ENCODE measurements around the gene HGFAC. TPM values are rescaled to one million over a fixed set of nuclear protein-coding genes. Genes with fewer than 3 reads are reported as not detected.

The HGFAC gene
- total RNA-seq, 1 experiment from 2014 or later = 0.04 TPM

DNA sequence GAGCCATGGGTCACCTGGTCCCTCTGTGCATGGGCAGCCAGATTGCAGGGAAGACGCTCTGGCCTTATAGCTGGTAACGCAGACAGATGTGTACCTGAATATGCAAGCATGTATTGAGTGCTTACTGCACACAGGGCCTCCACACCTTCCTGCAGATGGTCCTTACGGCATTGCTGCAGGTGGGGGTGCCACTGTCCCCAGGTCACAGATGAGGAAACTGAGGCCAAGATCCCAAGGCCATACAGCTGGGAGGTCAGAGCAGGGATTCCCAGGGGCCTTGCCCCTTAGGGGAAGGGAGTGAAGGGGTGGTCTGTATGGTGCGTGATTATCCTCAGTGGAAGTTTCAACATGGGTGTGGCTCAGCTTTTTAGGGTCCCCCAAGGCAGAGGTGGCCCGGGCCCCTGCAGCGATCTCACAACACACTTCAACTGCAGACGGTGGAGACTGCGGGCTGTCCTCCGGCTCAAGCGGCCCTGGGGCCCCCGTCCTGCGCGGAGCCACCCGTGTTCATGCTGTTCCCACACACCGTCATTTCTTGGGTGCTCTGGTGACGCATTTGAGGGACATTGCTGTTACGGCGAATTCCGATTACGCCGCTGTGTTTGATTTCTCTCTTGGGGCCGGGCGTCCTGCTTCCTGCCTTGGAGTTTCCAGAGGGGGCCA lies 29.5 kb downstream of the HGFAC start:
- Histone ChIP-seq H3F3A (ENCODE audit: low read length, unreplicated experiment) (no peaks in the 10 kb centered on the region), H3K27me3 (ENCODE audit: low read length) (no peaks in the 10 kb centered on the region), H4K20me1 (ENCODE audit: low read length) (no peaks in the 10 kb centered on the region), H3K4me1 (ENCODE audit: insufficient read depth, low read length) (no peaks in the 10 kb centered on the region), H3K27ac (ENCODE audit: low read length) (no peak overlapping the region), H2AFZ (ENCODE audit: low read length) (no peak overlapping the region), H3K4me3 (ENCODE audit: low read length) (no peak overlapping the region), H3K4me2 (ENCODE audit: low read length) (no peak overlapping the region), H3K9me3 (ENCODE audit: low read length) (no peaks in the 10 kb centered on the region), H3K79me2 (ENCODE audit: low read length) (no peaks in the 10 kb centered on the region), H3K9me2 (replicated peaks; ENCODE audit: low read length) (no peaks in the 10 kb centered on the region), H3K36me3 (ENCODE audit: low read depth, low read length) (no peaks in the 10 kb centered on the region), H3K9ac (ENCODE audit: low read length) (no peak overlapping the region)
- CTCF ChIA-PET = no interaction called here
- DNase-seq = no peak
- POLR2A ChIA-PET (ENCODE audit: unreplicated experiment) = no interaction called here
- intact Hi-C loops (cut with micrococcal nuclease) = no loop called here
- no TSS peak for BruUV-seq (replicated peaks)
- TF ChIP-seq EZH2phosphoT487 (IDR thresholded peaks at IDR 0.05; ENCODE audit: borderline replicate concordance, low read length) (no peak), EZH2 (IDR thresholded peaks at IDR 0.05; ENCODE audit: low read length, unreplicated experiment) (no peak)
- TF ChIP-seq, protein P1, sequence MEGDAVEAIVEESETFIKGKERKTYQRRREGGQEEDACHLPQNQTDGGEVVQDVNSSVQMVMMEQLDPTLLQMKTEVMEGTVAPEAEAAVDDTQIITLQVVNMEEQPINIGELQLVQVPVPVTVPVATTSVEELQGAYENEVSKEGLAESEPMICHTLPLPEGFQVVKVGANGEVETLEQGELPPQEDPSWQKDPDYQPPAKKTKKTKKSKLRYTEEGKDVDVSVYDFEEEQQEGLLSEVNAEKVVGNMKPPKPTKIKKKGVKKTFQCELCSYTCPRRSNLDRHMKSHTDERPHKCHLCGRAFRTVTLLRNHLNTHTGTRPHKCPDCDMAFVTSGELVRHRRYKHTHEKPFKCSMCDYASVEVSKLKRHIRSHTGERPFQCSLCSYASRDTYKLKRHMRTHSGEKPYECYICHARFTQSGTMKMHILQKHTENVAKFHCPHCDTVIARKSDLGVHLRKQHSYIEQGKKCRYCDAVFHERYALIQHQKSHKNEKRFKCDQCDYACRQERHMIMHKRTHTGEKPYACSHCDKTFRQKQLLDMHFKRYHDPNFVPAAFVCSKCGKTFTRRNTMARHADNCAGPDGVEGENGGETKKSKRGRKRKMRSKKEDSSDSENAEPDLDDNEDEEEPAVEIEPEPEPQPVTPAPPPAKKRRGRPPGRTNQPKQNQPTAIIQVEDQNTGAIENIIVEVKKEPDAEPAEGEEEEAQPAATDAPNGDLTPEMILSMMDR (conservative IDR thresholded peaks at IDR 0.05; ENCODE audit: low read depth, low read length) = no peak
- ATAC-seq = no peak

- ATAC-seq (no peak), DNase-seq (no peak)
- intact Hi-C loops (cut with micrococcal nuclease) = no loop called here
- H3K4me3 ChIP-seq (ENCODE audit: low read length) = no peak overlapping the region
- H3K4me2 ChIP-seq (ENCODE audit: low read length) = no peak overlapping the region
- TF ChIP-seq, protein P1 (conservative IDR thresholded peaks at IDR 0.05; ENCODE audit: low read depth, low read length) = no peak
- no peak for TF ChIP-seq EZH2phosphoT487 (IDR thresholded peaks at IDR 0.05; ENCODE audit: borderline replicate concordance, low read length)
- TF ChIP-seq EZH2 (IDR thresholded peaks at IDR 0.05; ENCODE audit: low read length, unreplicated experiment) = no peak
- no peaks in the 10 kb centered on the region for H3K4me1 ChIP-seq (ENCODE audit: insufficient read depth, low read length)
- no peak overlapping the region for H3K9ac ChIP-seq (ENCODE audit: low read length)
- no peaks in the 10 kb centered on the region for H3K9me3 ChIP-seq (ENCODE audit: low read length)
- H3K27me3 ChIP-seq (ENCODE audit: low read length) = no peaks in the 10 kb centered on the region
- H3F3A ChIP-seq (ENCODE audit: low read length, unreplicated experiment) = no peaks in the 10 kb centered on the region
- no peak overlapping the region for H3K27ac ChIP-seq (ENCODE audit: low read length)
- no peaks in the 10 kb centered on the region for H4K20me1 ChIP-seq (ENCODE audit: low read length)
- POLR2A ChIA-PET (ENCODE audit: unreplicated experiment) = no interaction called here
- no peak overlapping the region for H2AFZ ChIP-seq (ENCODE audit: low read length)
- BruUV-seq (replicated peaks) = no TSS peak
- no peaks in the 10 kb centered on the region for H3K36me3 ChIP-seq (ENCODE audit: low read depth, low read length)
- H3K79me2 ChIP-seq (ENCODE audit: low read length) = no peaks in the 10 kb centered on the region
- CTCF ChIA-PET = no interaction called here
- H3K9me2 ChIP-seq (replicated peaks; ENCODE audit: low read length) = no peaks in the 10 kb centered on the region
Observed at GRCh38 chr4:3471886-3472285, 30.1 kb downstream of the HGFAC start.

DNA sequence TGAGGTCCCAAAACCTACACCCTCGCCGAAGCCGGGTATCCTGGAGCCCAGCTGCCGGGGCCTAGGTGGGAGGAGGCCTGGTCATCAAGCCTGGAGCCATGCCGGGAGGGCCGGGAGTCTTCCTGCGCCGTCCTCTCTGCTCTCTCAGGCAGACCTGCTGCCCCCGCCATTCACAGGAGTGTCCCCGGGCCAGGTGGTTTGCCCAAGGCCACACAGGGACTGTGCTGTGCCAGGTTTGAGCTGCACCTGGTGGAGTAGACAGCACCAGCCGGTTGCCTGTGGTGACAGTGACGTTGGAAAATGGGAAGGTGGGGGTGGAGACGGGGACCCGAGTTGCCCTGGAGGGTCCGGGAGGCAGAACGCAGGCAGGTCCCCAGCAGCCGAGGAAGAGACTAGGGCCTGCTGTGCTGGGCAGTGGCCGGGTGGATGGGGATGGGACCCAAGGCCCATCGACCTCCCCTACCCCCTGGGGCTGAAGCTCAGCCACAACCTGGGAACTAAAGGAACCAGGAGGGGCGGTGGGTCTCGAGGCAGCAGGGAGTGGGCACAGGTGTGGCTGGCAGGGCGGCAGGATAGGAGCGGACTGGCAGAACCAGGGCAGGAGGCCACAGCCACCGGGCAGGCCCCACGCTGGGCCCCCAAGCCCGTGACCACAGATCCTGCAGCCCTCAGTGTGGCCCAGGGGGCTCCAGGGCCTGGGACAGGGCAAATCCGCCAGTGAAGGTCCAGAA lies 30.8 kb downstream of the HGFAC start:
- ChIA-PET CTCF (no interaction called here), POLR2A (ENCODE audit: unreplicated experiment) (no interaction called here)
- H3K4me1 ChIP-seq (ENCODE audit: insufficient read depth, low read length) = no peaks in the 10 kb centered on the region
- no TSS peak for BruUV-seq (replicated peaks)
- H3K79me2 ChIP-seq (ENCODE audit: low read length) = no peaks in the 10 kb centered on the region
- no peak overlapping the region for H3K4me2 ChIP-seq (ENCODE audit: low read length)
- intact Hi-C loops (cut with micrococcal nuclease) = no loop called here
- H3K9me3 ChIP-seq (ENCODE audit: low read length) = no peaks in the 10 kb centered on the region
- no peaks in the 10 kb centered on the region for H4K20me1 ChIP-seq (ENCODE audit: low read length)
- no peak overlapping the region for H2AFZ ChIP-seq (ENCODE audit: low read length)
- no peak for ATAC-seq
- H3K9ac ChIP-seq (ENCODE audit: low read length) = no peak overlapping the region
- no peaks in the 10 kb centered on the region for H3F3A ChIP-seq (ENCODE audit: low read length, unreplicated experiment)
- H3K4me3 ChIP-seq (ENCODE audit: low read length) = no peak overlapping the region
- no peaks in the 10 kb centered on the region for H3K36me3 ChIP-seq (ENCODE audit: low read depth, low read length)
- no peak for TF ChIP-seq EZH2phosphoT487 (IDR thresholded peaks at IDR 0.05; ENCODE audit: borderline replicate concordance, low read length)
- TF ChIP-seq EZH2 (IDR thresholded peaks at IDR 0.05; ENCODE audit: low read length, unreplicated experiment) = no peak
- no peak overlapping the region for H3K27ac ChIP-seq (ENCODE audit: low read length)
- H3K9me2 ChIP-seq (replicated peaks; ENCODE audit: low read length) = no peaks in the 10 kb centered on the region
- no peak for DNase-seq
- H3K27me3 ChIP-seq (ENCODE audit: low read length) = no peaks in the 10 kb centered on the region
